Right lobe of liver (tissue), 4 donors: ENCODE measurements around the gene ATP6V1F.

Experiments
- POLR2A ChIP-seq: fragments of 450-650 bp; IDR thresholded peaks from one replicate; pipeline ENCODE4 v1.6.1; 2017; ENCODE audit warnings: antibody characterized with exemption, mild to moderate bottlenecking
- TF ChIP-seq, protein P1 (sequence below), 4 donors: fragments of 200-600 bp in 3 of 4; fragments of 450-650 bp in 1 of 4; IDR thresholded peaks; one replicate each; pipeline versions ENCODE4 v1.5.1 to v1.8.0; 2016 to 2022; ENCODE audit warnings: antibody characterized with exemption in 4 of 4, mild to moderate bottlenecking in 2 of 4
- donor health status: DM: no; HTN: no; CAD: no.
- donor health status: DM: no; HTN: no; CAD: no.
- donor health status: DM: no; HTN: yes; CAD: no.

GRCh38 chr7:128885370-128886187 is 22.9 kb downstream of the ATP6V1F start:
- TF ChIP-seq, protein P1, sequence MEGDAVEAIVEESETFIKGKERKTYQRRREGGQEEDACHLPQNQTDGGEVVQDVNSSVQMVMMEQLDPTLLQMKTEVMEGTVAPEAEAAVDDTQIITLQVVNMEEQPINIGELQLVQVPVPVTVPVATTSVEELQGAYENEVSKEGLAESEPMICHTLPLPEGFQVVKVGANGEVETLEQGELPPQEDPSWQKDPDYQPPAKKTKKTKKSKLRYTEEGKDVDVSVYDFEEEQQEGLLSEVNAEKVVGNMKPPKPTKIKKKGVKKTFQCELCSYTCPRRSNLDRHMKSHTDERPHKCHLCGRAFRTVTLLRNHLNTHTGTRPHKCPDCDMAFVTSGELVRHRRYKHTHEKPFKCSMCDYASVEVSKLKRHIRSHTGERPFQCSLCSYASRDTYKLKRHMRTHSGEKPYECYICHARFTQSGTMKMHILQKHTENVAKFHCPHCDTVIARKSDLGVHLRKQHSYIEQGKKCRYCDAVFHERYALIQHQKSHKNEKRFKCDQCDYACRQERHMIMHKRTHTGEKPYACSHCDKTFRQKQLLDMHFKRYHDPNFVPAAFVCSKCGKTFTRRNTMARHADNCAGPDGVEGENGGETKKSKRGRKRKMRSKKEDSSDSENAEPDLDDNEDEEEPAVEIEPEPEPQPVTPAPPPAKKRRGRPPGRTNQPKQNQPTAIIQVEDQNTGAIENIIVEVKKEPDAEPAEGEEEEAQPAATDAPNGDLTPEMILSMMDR (IDR thresholded peaks at IDR 0.05), result no peak
- TF ChIP-seq POLR2A, result no peak
